HG02943 (cell line): Measurements from ENCODE around the gene MED13.
"Not testable (repeated sequence)": the region's sequence is repeated elsewhere in the genome, so short reads cannot be mapped to it uniquely, and the experiment has no call there.

Experiments
- ATAC-seq: cut with Tn5 transposase; IDR thresholded peaks from one replicate; pipeline ENCODE4 v1.9.1; 2021; ENCODE audit warnings: mild to moderate bottlenecking, low read depth, moderate library complexity; ENCODE audit not compliant: unreplicated experiment

The MED13 gene

GRCh38 chr17:61928101-61928436, 137.0 kb downstream of the MED13 start:
- peak; percentile 15 for ATAC-seq

GRCh38 chr17:61927208-61928100, 137.6 kb downstream of the MED13 start, which contains the start of gene INTS2:
Gene INTS2, minus strand, starts transcription at chr17:61927982. Its CDS starts 1,338 bp downstream, at chr17:61926644.
- ATAC-seq = peak; percentile 73

GRCh38 chr17:61926826-61927207, 138.3 kb downstream of the MED13 start:
- no peak for ATAC-seq

- ATAC-seq = not testable (repeated sequence)
These were observed 149.9 kb downstream of the MED13 start for GRCh38 chr17:61915162-61915561.

GRCh38 chr17:61908292-61909037, 156.6 kb downstream of the MED13 start:
- no peak for ATAC-seq

- ATAC-seq = no peak
These were observed 157.7 kb downstream of the MED13 start for GRCh38 chr17:61907361-61907760.

- ATAC-seq = no peak
These were observed 160.9 kb downstream of the MED13 start for GRCh38 chr17:61904094-61904710.

GRCh38 chr17:61903251-61903650, 161.8 kb downstream of the MED13 start:
- no peak for ATAC-seq

- no peak for ATAC-seq
These were observed 167.4 kb downstream of the MED13 start for GRCh38 chr17:61897548-61898180.

- ATAC-seq = no peak
These were observed 169.7 kb downstream of the MED13 start for GRCh38 chr17:61895391-61895790.

GRCh38 chr17:61894310-61894709, 170.8 kb downstream of the MED13 start:
- not testable (repeated sequence) for ATAC-seq
